Caco-2 (cell line): ENCODE data around the gene DOK7. TPM values are rescaled to one million over a fixed set of nuclear protein-coding genes. Genes with fewer than 3 reads are reported as not detected.

Experiments used
- BruUV-seq: library from RNA; stranded (reverse); fragments of 400-500 nt; replicated peaks from 2 replicates; lab custom pipeline; 2021; lab: Mats Ljungman, UMichigan
- CTCF ChIA-PET: fragments of 300-600 bp; sonication (Branson Sonifier 250); formaldehyde crosslinking; loops from one replicate; lab custom pipeline; 2022; ENCODE audit warnings: antibody characterized with exemption; lab: Charles Lee
- POLR2A ChIA-PET: fragments of 300-600 bp; sonication (Branson Sonifier 250); formaldehyde crosslinking; loops from one replicate; lab custom pipeline; 2022; ENCODE audit warnings: antibody characterized with exemption; lab: Charles Lee
- DNase-seq, 2 experiments: peaks; one replicate each; pipeline versions ENCODE4 v3.0.0 to v3.0.0-alpha.2; 2020 to 2022
- H3K27me3 ChIP-seq: replicated peaks from 2 replicates; pipeline ENCODE4 v1.6.0; 2011; ENCODE audit warnings: low read length; ENCODE audit not compliant: control insufficient read depth, insufficient read depth
- H3K36me3 ChIP-seq: 2 replicates; pipeline ENCODE4 v1.5.1; 2011; ENCODE audit warnings: low read length; ENCODE audit not compliant: control insufficient read depth, insufficient read depth
- H3K4me1 ChIP-seq: fragments of 250-450 bp; sonication (Bioruptor Pico); 2 replicates; pipeline ENCODE4 v1.5.1; 2020; ENCODE audit warnings: mild to moderate bottlenecking
- H3K4me3 ChIP-seq: 2 replicates; pipeline ENCODE4 v1.5.1; 2011; ENCODE audit warnings: low read depth, mild to moderate bottlenecking, control low read depth, low read length
- H3K9me3 ChIP-seq: fragments of 250-450 bp; sonication (Bioruptor Pico); 2 replicates; pipeline ENCODE4 v1.5.1; 2020; ENCODE audit warnings: mild to moderate bottlenecking, moderate library complexity
- H3K27ac Mint-ChIP-seq: one replicate; pipeline ENCODE4 v1.8.0; 2022; ENCODE audit warnings: mixed read lengths; ENCODE audit not compliant: unreplicated experiment
- H3K27me3 Mint-ChIP-seq: one replicate; pipeline ENCODE4 v1.8.0; 2022; ENCODE audit warnings: mixed read lengths; ENCODE audit not compliant: insufficient read depth, unreplicated experiment
- H3K36me3 Mint-ChIP-seq: one replicate; pipeline ENCODE4 v1.8.0; 2022; ENCODE audit warnings: mild to moderate bottlenecking, mixed read lengths; ENCODE audit not compliant: insufficient read depth, unreplicated experiment
- H3K4me1 Mint-ChIP-seq: one replicate; pipeline ENCODE4 v1.8.0; 2022; ENCODE audit warnings: low read depth, mixed read lengths; ENCODE audit not compliant: unreplicated experiment
- H3K4me3 Mint-ChIP-seq: one replicate; pipeline ENCODE4 v1.8.0; 2022; ENCODE audit warnings: mild to moderate bottlenecking, moderate library complexity, mixed read lengths; ENCODE audit not compliant: unreplicated experiment
- H3K9me3 Mint-ChIP-seq: one replicate; pipeline ENCODE4 v1.8.0; 2022; ENCODE audit warnings: mixed read lengths; ENCODE audit not compliant: unreplicated experiment
- CTCF ChIP-seq, 2 experiments: fragments of 200-600 bp in 1 of 2; IDR thresholded peaks; 1 replicate in 1 of 2; 2 replicates in 1 of 2; pipeline versions ENCODE4 v1.5.1 to v1.8.0; 2011 to 2022; ENCODE audit warnings: antibody characterized with exemption in 1 of 2, control low read depth in 1 of 2, inconsistent platforms in 1 of 2, low read depth in 1 of 2, low read length in 1 of 2, mild to moderate bottlenecking in 1 of 2, moderate library complexity in 1 of 2; ENCODE audit not compliant: insufficient read depth in 1 of 2, severe bottlenecking in 1 of 2, unreplicated experiment in 1 of 2
- intact Hi-C: fragments of 100-400 bp; cut with micrococcal nuclease; formaldehyde crosslinking; loops from one replicate; pipeline ENCODE4 v1.10.0; 2022; ENCODE audit not compliant: unreplicated experiment
- total RNA-seq: library from RNA; stranded (reverse); gene quantifications from 2 replicates; pipeline ENCODE4 v1.2.3, GENCODE V29; 2022

The DOK7 gene
- total RNA-seq, 1 experiment from 2014 or later: 0.29 TPM

GRCh38 chr4:3495204-3495975, 32.3 kb downstream of the DOK7 start:
- Histone ChIP-seq H3K9me3 (no peaks in the 10 kb centered on the region), H3K27me3 (no peaks in the 10 kb centered on the region), H3K4me1 (0 out of 2 replicates have a peak, but pooled peaks cover 3% of the 10 kb centered on the region), H3K4me3 (no peak overlapping the region), H3K36me3 (no peaks in the 10 kb centered on the region)
- Mint-ChIP-seq H3K9me3 (no peaks in the 10 kb centered on the region), H3K36me3 (peaks cover 64% of the 10 kb centered on the region), H3K27ac (no peak overlapping the region), H3K4me3 (no peak overlapping the region), H3K4me1 (no peaks in the 10 kb centered on the region), H3K27me3 (peaks cover 12% of the 10 kb centered on the region)
- no TSS peak for BruUV-seq
- CTCF ChIA-PET: interaction anchor here (1.0 kb wide), 1 partner anchor 385 kb away, joined by 5 read pairs; no protein-coding TSS in a partner anchor
- POLR2A ChIA-PET: no interaction called here
- no peak for DNase-seq
- intact Hi-C loops: no loop called here
- TF ChIP-seq CTCF (IDR thresholded peaks at IDR 0.05; ENCODE audit: insufficient read depth in 1 of 2, low read depth in 1 of 2, low read length in 1 of 2, severe bottlenecking in 1 of 2, unreplicated experiment in 1 of 2): no peak

- H3K9me3 Mint-ChIP-seq: no peaks in the 10 kb centered on the region
- ChIA-PET CTCF (interaction anchor here (1.0 kb wide), 1 partner anchor 385 kb away, joined by 5 read pairs; no protein-coding TSS in a partner anchor), POLR2A (interaction anchor here (0.6 kb wide), 1 partner anchor 202 kb away, joined by 4 read pairs; no protein-coding TSS in a partner anchor)
- H3K27me3 Mint-ChIP-seq: peaks cover 5% of the 10 kb centered on the region
- no peaks in the 10 kb centered on the region for H3K27me3 ChIP-seq
- no peak overlapping the region for H3K27ac Mint-ChIP-seq
- TF ChIP-seq CTCF (IDR thresholded peaks at IDR 0.05; ENCODE audit: insufficient read depth in 1 of 2, low read depth in 1 of 2, low read length in 1 of 2, severe bottlenecking in 1 of 2, unreplicated experiment in 1 of 2): no peak
- H3K4me3 ChIP-seq: no peak overlapping the region
- H3K4me1 Mint-ChIP-seq: no peaks in the 10 kb centered on the region
- no TSS peak for BruUV-seq
- no peaks in the 10 kb centered on the region for H3K9me3 ChIP-seq
- intact Hi-C loops: no loop called here
- 0 out of 2 replicates have a peak, but pooled peaks cover 3% of the 10 kb centered on the region for H3K4me1 ChIP-seq
- no peaks in the 10 kb centered on the region for H3K36me3 ChIP-seq
- DNase-seq: no peak
- no peak overlapping the region for H3K4me3 Mint-ChIP-seq
- peaks cover 67% of the 10 kb centered on the region for H3K36me3 Mint-ChIP-seq
Observed at GRCh38 chr4:3496021-3496420, 32.9 kb downstream of the DOK7 start.

- no peak overlapping the region for H3K4me3 ChIP-seq
- Mint-ChIP-seq H3K9me3 (no peaks in the 10 kb centered on the region), H3K27me3 (no peaks in the 10 kb centered on the region), H3K4me1 (no peaks in the 10 kb centered on the region), H3K36me3 (peaks cover 67% of the 10 kb centered on the region), H3K27ac (peak overlapping the region; percentile 22), H3K4me3 (no peak overlapping the region)
- 0 out of 2 replicates have a peak, but pooled peaks cover 3% of the 10 kb centered on the region for H3K4me1 ChIP-seq
- no peaks in the 10 kb centered on the region for H3K27me3 ChIP-seq
- DNase-seq: no peak
- intact Hi-C loops: no loop called here
- CTCF ChIA-PET: no interaction called here
- POLR2A ChIA-PET: no interaction called here
- no peaks in the 10 kb centered on the region for H3K9me3 ChIP-seq
- no peak for TF ChIP-seq CTCF (IDR thresholded peaks at IDR 0.05; ENCODE audit: insufficient read depth in 1 of 2, low read depth in 1 of 2, low read length in 1 of 2, severe bottlenecking in 1 of 2, unreplicated experiment in 1 of 2)
- no TSS peak for BruUV-seq
- H3K36me3 ChIP-seq: no peaks in the 10 kb centered on the region
Observed at GRCh38 chr4:3497095-3497494, 34.0 kb downstream of the DOK7 start.
